ENCODE results near the gene DIPK2A. TPM values are rescaled to one million over a fixed set of nuclear protein-coding genes. Genes with fewer than 3 reads are reported as not detected.

Gene DIPK2A
- total RNA-seq, 1 experiment from 2014 or later, result 14.3 TPM

GRCh38 chr3:143972155-143972504 is 507 bp downstream of the DIPK2A start:
- CTCF ChIA-PET, result interaction anchor here (0.6 to 1.0 kb wide), 3 partner anchors 67 to 1023 kb away, joined by 3 to 5 read pairs (median 3); no protein-coding TSS in a partner anchor
- ATAC-seq (peak; percentile 31), DNase-seq (ENCODE audit: low read depth, low spot score) (no peak)
- intact Hi-C loops (cut with micrococcal nuclease; ENCODE audit: unreplicated experiment), result no loop called here
- H3K27me3 ChIP-seq (ENCODE audit: control insufficient read depth, insufficient read depth, low read length), result no peaks in the 10 kb centered on the region
- H3K27ac ChIP-seq (ENCODE audit: low read length), result peak overlapping the region; percentile 93
- TF ChIP-seq CTCF (IDR thresholded peaks at IDR 0.05), result no peak
- no TSS peak for BruUV-seq (replicated peaks)
- no peaks in the 10 kb centered on the region for H3K9me3 ChIP-seq (ENCODE audit: control insufficient read depth, insufficient read depth, low read depth, low read length)
- no peaks in the 10 kb centered on the region; the same call in 1 of the 2 replicates for H3K36me3 ChIP-seq (ENCODE audit: control insufficient read depth, insufficient read depth, low read length)
- POLR2A ChIA-PET, result no interaction called here
- H3K4me3 ChIP-seq (ENCODE audit: low read depth in 2 of 2, low read length in 2 of 2), result peak overlapping the region; percentile 73 to 93
- in situ Hi-C loops (cut with HindIII; ENCODE audit: low pct_unique_long_range_greater_than_20kb, low sequenced_read_pairs), result no loop called here
- H3K4me1 ChIP-seq (ENCODE audit: control insufficient read depth, insufficient read depth, low read length), result peaks cover 21% of the 10 kb centered on the region

GRCh38 chr3:143972505-143973258 is 1.1 kb downstream of the DIPK2A start:
- peak; percentile 71 for TF ChIP-seq CTCF (IDR thresholded peaks at IDR 0.05)
- TF ChIP-seq TCF7L2 (IDR thresholded peaks at IDR 0.05; ENCODE audit: low read depth, low read length), result no peak
- peak; percentile 57 for TF ChIP-seq SIN3A (IDR thresholded peaks at IDR 0.05; ENCODE audit: borderline replicate concordance, insufficient read depth, low read depth, low read length)
- no peak for TF ChIP-seq REST (IDR thresholded peaks at IDR 0.05; ENCODE audit: insufficient read depth in 1 of 2, low read depth in 2 of 2, low read length in 1 of 2)
- TF ChIP-seq POLR2AphosphoS5 (IDR thresholded peaks at IDR 0.05; ENCODE audit: low read depth, low read length), result no peak
- CTCF ChIA-PET, result interaction anchor here (0.6 to 1.0 kb wide), 3 partner anchors 67 to 1022 kb away, joined by 3 to 5 read pairs (median 3); no protein-coding TSS in a partner anchor
- BruUV-seq (replicated peaks), result no TSS peak
- intact Hi-C loops (cut with micrococcal nuclease; ENCODE audit: unreplicated experiment) (no loop called here), in situ Hi-C loops (cut with HindIII; ENCODE audit: low pct_unique_long_range_greater_than_20kb, low sequenced_read_pairs) (no loop called here)
- H3K9me3 ChIP-seq (ENCODE audit: control insufficient read depth, insufficient read depth, low read depth, low read length), result no peaks in the 10 kb centered on the region
- ATAC-seq, result peak; percentile 54
- POLR2A ChIA-PET, result no interaction called here
- H3K4me3 ChIP-seq (ENCODE audit: low read depth in 2 of 2, low read length in 2 of 2), result peak overlapping the region; percentile 73 to 93
- H3K4me1 ChIP-seq (ENCODE audit: control insufficient read depth, insufficient read depth, low read length), result peaks cover 21% of the 10 kb centered on the region
- H3K27me3 ChIP-seq (ENCODE audit: control insufficient read depth, insufficient read depth, low read length), result no peaks in the 10 kb centered on the region
- no peaks in the 10 kb centered on the region; the same call in 1 of the 2 replicates for H3K36me3 ChIP-seq (ENCODE audit: control insufficient read depth, insufficient read depth, low read length)
- DNase-seq (ENCODE audit: low read depth, low spot score), result no peak
- peak overlapping the region; percentile 93 for H3K27ac ChIP-seq (ENCODE audit: low read length)

Measured in Panc1 (cell line).